Activated CD8-positive, alpha-beta memory T cell treated with anti-CD3 and anti-CD28 coated beads, Interleukin-2, amount 10 ng/mL, durations not matched to agents 7 days and 5 days (primary cell): Measurements from ENCODE around the gene CMAS. TPM values are rescaled to one million over a fixed set of nuclear protein-coding genes. Genes with fewer than 3 reads are reported as not detected.
"Not testable (repeated sequence)": the region's sequence is repeated elsewhere in the genome, so short reads cannot be mapped to it uniquely, and the experiment has no call there.

Experiments
- ATAC-seq: fragments of 150-1000 bp; cut with Tn5 transposase; one replicate; pipeline ENCODE4 v1.10.0; 2021; ENCODE audit warnings: moderate library complexity
- CTCF ChIA-PET: fragments of 350-600 bp; sonication (Branson Sonifier 250); formaldehyde crosslinking; loops from one replicate; lab custom pipeline; 2021; ENCODE audit warnings: antibody characterized with exemption; lab: Charles Lee
- DNase-seq: peaks from one replicate; pipeline ENCODE4 v3.0.0-alpha.2; 2020
- H3K27ac Mint-ChIP-seq: one replicate; pipeline ENCODE4 v1.8.0; 2021; ENCODE audit warnings: mild to moderate bottlenecking, mixed read lengths
- H3K27me3 Mint-ChIP-seq: one replicate; pipeline ENCODE4 v1.8.0; 2021; ENCODE audit warnings: mixed read lengths
- H3K36me3 Mint-ChIP-seq: one replicate; pipeline ENCODE4 v1.8.0; 2021; ENCODE audit warnings: mild to moderate bottlenecking, mixed read lengths
- H3K4me1 Mint-ChIP-seq: one replicate; pipeline ENCODE4 v1.8.0; 2021; ENCODE audit warnings: mixed read lengths
- H3K4me3 Mint-ChIP-seq: one replicate; pipeline ENCODE4 v1.8.0; 2021; ENCODE audit warnings: mild to moderate bottlenecking, moderate library complexity, mixed read lengths
- H3K9me3 Mint-ChIP-seq: one replicate; pipeline ENCODE4 v1.8.0; 2022; ENCODE audit warnings: low read depth, mixed read lengths
- total RNA-seq, 2 experiments: library from RNA; stranded (reverse); gene quantifications; one replicate each; pipeline ENCODE4 v1.2.3, GENCODE V29; 2021

Gene CMAS
- total RNA-seq, 2 experiments from 2014 or later: 39.3 to 41.1 TPM

DNA sequence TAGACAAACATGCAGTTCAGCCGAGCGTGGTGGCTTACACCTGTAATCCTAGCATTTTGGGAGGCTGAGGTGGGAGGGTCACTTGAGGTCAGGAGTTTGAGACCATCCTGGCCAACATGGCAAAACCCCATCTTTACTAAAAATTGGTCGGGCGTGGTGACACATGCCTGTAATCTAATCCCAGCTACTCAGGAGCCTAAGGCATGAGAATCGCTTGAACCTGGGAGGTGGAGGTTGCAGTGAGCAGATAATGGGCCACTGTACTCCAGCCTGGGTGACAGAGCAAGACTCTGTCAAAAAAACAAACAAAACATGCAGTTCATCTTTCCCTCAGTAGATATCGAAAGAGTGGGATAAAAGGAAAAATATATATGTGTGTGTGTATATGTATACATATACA lies 7.0 kb downstream of the CMAS start:
- not testable (repeated sequence) for H3K27ac Mint-ChIP-seq, DNase-seq
- peaks cover 11% of the 10 kb centered on the region for H3K4me1 Mint-ChIP-seq

DNA sequence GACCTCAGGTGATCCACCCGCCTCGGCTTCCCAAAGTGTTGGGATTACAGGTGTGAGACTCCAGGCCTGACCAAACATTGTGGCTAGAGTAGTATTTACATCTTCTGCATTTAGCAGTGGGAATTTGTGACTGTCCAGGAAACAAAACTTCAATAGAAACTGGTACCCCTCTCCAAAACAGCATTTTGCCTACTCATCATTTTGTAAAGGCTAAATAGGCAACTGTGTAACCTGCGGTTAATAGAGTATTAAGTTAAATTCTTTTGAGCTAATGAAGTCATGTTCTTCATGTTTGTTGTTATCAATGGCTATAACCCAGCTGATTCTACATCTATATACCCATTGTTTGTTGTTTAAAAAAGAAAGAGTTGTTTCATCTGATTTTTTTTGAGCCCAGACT lies 8.1 kb downstream of the CMAS start:
- H3K4me3 Mint-ChIP-seq: no peak overlapping the region
- H3K4me1 Mint-ChIP-seq: peaks cover 6% of the 10 kb centered on the region
- no peak overlapping the region for H3K27ac Mint-ChIP-seq
- peaks cover 39% of the 10 kb centered on the region for H3K36me3 Mint-ChIP-seq
- no peaks in the 10 kb centered on the region for H3K27me3 Mint-ChIP-seq
- DNase-seq (no peak), ATAC-seq (no peak)
- CTCF ChIA-PET: interaction anchor here (0.6 to 2.1 kb wide), 2 partner anchors 53 to 281 kb away, joined by 3 to 5 read pairs; no protein-coding TSS in a partner anchor
- H3K9me3 Mint-ChIP-seq: no peaks in the 10 kb centered on the region

More for the DNA sequence above, 7.0 kb downstream of the CMAS start:
- not testable (repeated sequence) for ATAC-seq, H3K9me3 Mint-ChIP-seq, H3K27me3 Mint-ChIP-seq, H3K4me3 Mint-ChIP-seq
- CTCF ChIA-PET: interaction anchor here (2.1 kb wide), 1 partner anchor 282 kb away, joined by 5 read pairs; no protein-coding TSS in a partner anchor
- peaks cover 42% of the 10 kb centered on the region for H3K36me3 Mint-ChIP-seq

DNA sequence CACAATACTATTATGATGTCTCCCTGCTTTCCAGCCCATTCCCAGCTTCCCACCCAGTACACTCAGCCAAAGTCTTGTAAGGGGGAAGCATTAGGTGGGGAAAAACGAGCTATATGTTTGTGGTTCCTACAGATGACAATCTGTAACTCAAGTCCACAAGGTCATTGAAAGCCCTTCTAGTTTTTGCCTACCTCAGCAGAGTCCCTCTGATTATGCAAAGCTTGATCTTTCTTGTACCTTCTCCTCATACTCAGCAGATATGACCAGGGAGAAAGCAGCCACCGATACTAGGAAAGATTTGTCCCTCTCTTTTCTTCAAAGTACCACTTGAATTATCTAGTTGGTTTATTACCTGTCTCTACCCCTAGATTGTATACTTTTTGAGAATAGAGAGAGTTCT lies 10.6 kb downstream of the CMAS start:
- H3K4me3 Mint-ChIP-seq: no peak overlapping the region
- peaks cover 29% of the 10 kb centered on the region for H3K36me3 Mint-ChIP-seq
- peaks cover 2% of the 10 kb centered on the region for H3K4me1 Mint-ChIP-seq
- no peak for ATAC-seq
- H3K9me3 Mint-ChIP-seq: no peaks in the 10 kb centered on the region
- DNase-seq: no peak
- H3K27me3 Mint-ChIP-seq: no peaks in the 10 kb centered on the region
- CTCF ChIA-PET: interaction anchor here (2.9 kb wide), 1 partner anchor 9 kb away, joined by 9 read pairs; no protein-coding TSS in a partner anchor
- H3K27ac Mint-ChIP-seq: no peak overlapping the region

DNA sequence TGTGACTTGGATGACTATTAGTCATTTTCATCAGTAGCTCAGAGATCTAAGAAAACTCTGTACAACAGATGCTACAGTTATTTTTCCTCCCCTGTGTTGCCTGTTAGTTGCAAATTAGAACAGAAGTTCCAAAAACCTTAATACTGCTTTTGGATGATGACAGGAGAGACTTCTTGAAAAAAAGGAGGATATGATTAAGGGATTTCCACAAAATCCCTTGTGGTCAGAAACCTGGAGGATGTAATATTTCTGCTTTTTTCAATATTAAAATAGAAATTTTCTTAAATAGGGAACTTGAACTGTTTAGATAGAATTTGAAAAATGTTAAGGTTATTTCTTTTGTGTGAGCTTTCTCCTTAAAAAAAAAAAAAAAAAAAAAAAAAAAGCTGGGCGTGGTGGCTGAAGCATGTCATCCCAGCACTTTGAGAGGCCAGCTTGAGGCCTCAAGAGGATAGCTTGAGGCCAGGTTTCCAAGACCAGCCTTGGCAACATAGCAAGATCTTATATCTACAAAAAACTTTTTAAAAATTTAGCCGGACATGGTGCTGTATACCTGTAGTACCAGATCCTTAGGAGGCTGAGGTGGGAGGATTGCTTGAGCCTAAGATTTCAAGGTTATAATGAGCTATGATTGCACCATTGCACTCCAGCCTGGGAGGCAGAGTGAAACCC lies 14.1 kb downstream of the CMAS start:
- DNase-seq (no peak), ATAC-seq (no peak)
- no peaks in the 10 kb centered on the region for H3K4me1 Mint-ChIP-seq
- no peaks in the 10 kb centered on the region for H3K9me3 Mint-ChIP-seq
- no peak overlapping the region for H3K27ac Mint-ChIP-seq
- CTCF ChIA-PET: interaction anchor here (1.0 to 1.4 kb wide), 2 partner anchors 14 to 50 kb away, joined by 3 read pairs; no protein-coding TSS in a partner anchor
- no peaks in the 10 kb centered on the region for H3K27me3 Mint-ChIP-seq
- no peak overlapping the region for H3K4me3 Mint-ChIP-seq
- peaks cover 39% of the 10 kb centered on the region for H3K36me3 Mint-ChIP-seq

DNA sequence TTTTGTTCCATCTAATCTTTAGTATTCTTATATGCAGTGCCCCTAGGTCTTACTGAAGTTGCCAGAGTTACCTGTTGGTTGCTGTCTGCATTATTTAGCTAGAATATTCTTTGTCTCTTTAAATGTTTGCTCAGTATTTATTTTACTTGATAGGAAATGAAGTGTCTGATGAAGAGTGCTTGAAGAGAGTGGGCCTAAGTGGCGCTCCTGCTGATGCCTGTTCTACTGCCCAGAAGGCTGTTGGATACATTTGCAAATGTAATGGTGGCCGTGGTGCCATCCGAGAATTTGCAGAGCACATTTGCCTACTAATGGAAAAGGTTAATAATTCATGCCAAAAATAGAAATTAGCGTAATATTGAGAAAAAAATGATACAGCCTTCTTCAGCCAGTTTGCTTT lies 18.9 kb downstream of the CMAS start:
- H3K27ac Mint-ChIP-seq: no peak overlapping the region
- H3K27me3 Mint-ChIP-seq: no peaks in the 10 kb centered on the region
- ATAC-seq: no peak
- DNase-seq: no peak
- CTCF ChIA-PET: interaction anchor here (0.6 kb wide), 1 partner anchor 367 kb away, joined by 4 read pairs; no protein-coding TSS in a partner anchor
- no peak overlapping the region for H3K4me3 Mint-ChIP-seq
- no peaks in the 10 kb centered on the region for H3K9me3 Mint-ChIP-seq
- H3K4me1 Mint-ChIP-seq: no peaks in the 10 kb centered on the region
- H3K36me3 Mint-ChIP-seq: peaks cover 30% of the 10 kb centered on the region

DNA sequence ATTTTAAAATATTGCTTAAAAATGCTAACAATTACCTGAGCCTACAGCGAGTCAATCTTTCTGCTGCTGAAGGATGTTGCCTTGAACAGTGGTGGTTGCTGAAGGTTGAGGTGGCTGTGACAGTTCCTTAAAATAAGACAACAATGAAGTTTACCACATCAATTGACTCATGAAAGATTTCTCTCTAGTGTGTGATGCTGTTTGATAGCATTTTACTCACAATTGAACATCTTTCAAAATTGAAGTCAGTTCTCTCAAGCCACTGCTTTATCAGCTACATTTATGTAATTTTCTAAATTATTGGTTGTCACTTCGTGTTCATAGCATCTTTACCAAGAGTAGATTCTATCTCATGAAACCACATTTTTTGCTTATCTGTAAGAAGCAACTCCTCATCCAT lies 20.3 kb downstream of the CMAS start:
- peaks cover 26% of the 10 kb centered on the region for H3K36me3 Mint-ChIP-seq
- no peaks in the 10 kb centered on the region for H3K4me1 Mint-ChIP-seq
- H3K27ac Mint-ChIP-seq: no peak overlapping the region
- H3K27me3 Mint-ChIP-seq: no peaks in the 10 kb centered on the region
- CTCF ChIA-PET: no interaction called here
- ATAC-seq: no peak
- H3K9me3 Mint-ChIP-seq: no peaks in the 10 kb centered on the region
- no peak overlapping the region for H3K4me3 Mint-ChIP-seq
- DNase-seq: no peak

DNA sequence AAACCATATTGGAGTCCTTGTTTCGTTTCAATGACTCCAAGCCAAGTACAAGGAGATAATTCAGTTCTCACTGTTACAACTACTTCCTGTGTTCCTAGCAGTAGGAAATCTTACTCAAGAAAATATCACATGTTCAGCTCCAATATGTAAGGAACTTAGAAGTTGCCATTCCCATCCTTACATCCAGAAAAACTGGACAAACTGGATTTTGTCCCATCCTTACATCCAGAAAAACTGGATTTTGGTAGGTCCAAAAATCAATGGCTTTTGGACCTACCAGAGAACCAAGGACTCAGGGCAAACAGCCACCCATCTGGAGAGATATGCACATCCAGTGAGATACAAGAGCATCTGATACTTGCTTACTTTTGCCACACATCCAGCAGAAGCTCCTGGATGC lies 23.8 kb downstream of the CMAS start:
- Mint-ChIP-seq H3K27me3 (no peaks in the 10 kb centered on the region), H3K9me3 (no peaks in the 10 kb centered on the region), H3K27ac (no peak overlapping the region), H3K4me3 (no peak overlapping the region), H3K4me1 (no peaks in the 10 kb centered on the region), H3K36me3 (peaks cover 16% of the 10 kb centered on the region)
- CTCF ChIA-PET: no interaction called here
- no peak for ATAC-seq
- no peak for DNase-seq

DNA sequence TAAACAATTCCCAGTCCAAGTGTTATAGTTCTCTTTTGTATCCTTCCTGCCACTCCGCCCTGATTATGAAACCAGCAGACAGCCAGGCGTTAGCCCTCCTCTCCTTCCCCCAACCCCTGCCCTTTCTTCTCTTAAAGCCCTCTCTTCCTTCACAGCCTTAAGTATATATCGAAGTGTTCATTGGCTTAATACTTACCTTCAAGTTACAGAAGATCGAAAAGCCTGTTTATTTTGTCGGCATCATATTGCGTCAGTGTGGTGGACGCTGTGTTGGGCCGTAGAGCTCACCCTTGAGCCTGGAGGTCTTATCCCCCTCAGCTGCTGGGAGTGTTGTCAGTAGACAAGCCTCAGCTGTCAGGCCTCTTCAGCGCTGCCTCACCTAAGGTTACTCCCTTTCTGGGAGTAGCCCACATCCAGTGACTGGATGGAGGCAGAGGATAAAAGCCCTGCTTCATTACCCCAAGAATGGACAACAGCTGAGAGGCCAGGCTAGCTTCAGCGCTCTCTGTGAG lies 36.2 kb downstream of the CMAS start:
- Mint-ChIP-seq H3K4me3 (no peak overlapping the region), H3K27me3 (no peaks in the 10 kb centered on the region), H3K9me3 (no peaks in the 10 kb centered on the region), H3K27ac (no peak overlapping the region), H3K4me1 (no peaks in the 10 kb centered on the region), H3K36me3 (no peaks in the 10 kb centered on the region)
- ATAC-seq (no peak), DNase-seq (no peak)
- CTCF ChIA-PET: interaction anchor here (0.6 to 2.0 kb wide), 8 partner anchors 18 to 408 kb away, joined by 3 to 9 read pairs (median 5); no protein-coding TSS in a partner anchor

DNA sequence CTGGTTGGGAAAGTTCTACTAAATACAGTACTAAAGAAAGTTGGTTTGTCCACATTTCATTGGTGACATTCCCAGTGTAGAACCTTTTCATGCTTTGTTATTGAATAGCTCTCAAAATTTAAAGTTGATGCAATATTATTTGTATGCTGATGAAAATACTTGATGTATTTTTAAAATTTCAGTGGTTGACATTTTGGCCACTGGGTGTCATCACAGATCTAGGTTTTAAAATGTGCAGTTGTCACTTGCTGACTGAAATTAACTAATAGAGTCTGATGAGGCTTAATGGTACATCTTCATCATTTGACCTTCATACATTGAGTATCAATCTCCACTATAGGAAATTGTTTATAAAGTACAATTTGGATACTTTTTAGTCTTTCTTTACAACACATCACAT lies 37.1 kb downstream of the CMAS start:
- CTCF ChIA-PET: interaction anchor here (0.6 to 2.0 kb wide), 7 partner anchors 19 to 385 kb away, joined by 3 to 9 read pairs (median 7); no protein-coding TSS in a partner anchor
- DNase-seq (no peak), ATAC-seq (no peak)
- no peaks in the 10 kb centered on the region for H3K4me1 Mint-ChIP-seq
- H3K36me3 Mint-ChIP-seq: no peaks in the 10 kb centered on the region
- no peaks in the 10 kb centered on the region for H3K9me3 Mint-ChIP-seq
- no peak overlapping the region for H3K4me3 Mint-ChIP-seq
- no peaks in the 10 kb centered on the region for H3K27me3 Mint-ChIP-seq
- no peak overlapping the region for H3K27ac Mint-ChIP-seq

DNA sequence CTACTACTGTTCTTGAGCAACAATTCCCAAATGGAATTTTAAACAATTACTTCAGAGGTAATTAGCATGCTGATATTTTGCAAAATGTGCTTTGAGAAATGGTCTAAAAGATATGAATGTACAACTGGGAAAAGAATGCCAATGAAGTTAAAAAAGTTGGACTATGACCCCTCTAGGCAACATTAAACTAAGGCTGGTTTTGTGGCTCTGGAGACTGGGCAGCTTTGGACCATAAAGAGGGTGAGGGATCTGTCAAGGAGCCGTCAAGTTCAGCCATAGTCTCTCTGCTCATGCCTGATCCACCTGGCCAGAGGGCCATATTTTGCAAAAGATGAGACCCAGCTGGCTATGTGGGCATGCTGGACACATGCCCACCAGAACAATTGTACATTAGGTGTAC lies 38.8 kb downstream of the CMAS start:
- CTCF ChIA-PET: no interaction called here

DNA sequence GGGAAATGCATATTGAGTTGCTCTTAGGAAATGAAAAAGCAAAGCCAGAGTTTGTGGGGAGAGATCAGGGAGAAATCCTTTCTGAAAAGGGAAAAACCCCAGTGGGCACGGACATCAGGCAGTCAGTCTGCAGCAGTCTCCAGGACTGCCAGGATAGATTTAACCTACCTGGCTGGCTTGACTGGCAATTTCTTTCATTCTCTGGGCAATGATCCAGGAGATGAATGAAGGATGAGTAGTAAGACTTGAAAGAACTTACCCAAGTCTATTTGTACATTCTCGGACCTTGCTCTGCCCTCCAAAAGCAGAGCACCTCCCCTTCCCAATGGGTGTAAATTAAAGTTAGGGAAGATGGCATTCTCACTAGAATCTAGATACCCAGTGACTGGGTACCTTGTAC lies 42.9 kb downstream of the CMAS start:
- no peak for ATAC-seq
- Mint-ChIP-seq H3K9me3 (no peaks in the 10 kb centered on the region), H3K27ac (no peak overlapping the region)

More for the DNA sequence above, 38.8 kb downstream of the CMAS start:
- no peaks in the 10 kb centered on the region for H3K9me3 Mint-ChIP-seq
- ATAC-seq: no peak
- H3K4me1 Mint-ChIP-seq: no peaks in the 10 kb centered on the region
- no peak overlapping the region for H3K27ac Mint-ChIP-seq
- H3K27me3 Mint-ChIP-seq: no peaks in the 10 kb centered on the region
- no peaks in the 10 kb centered on the region for H3K36me3 Mint-ChIP-seq
- H3K4me3 Mint-ChIP-seq: no peak overlapping the region
- no peak for DNase-seq

DNA sequence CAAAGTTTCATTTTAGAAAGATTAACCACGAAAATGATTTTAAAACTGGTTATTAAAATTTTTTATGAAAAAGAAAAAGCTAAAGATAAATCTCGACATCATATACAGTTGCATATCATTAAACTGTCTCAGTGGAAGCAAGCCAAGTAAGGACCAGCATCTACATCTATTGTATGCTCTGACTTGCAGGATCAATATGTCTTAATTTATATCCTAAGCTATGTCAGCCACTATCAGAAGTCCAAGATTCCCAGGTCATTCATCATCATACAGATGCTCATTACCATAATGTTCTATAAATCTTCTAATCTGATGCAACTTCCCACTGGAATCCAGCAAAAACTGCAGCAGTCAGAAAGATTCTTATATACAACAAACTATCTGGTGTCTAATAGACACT lies 43.5 kb downstream of the CMAS start:
- H3K27me3 Mint-ChIP-seq: no peaks in the 10 kb centered on the region
- no peaks in the 10 kb centered on the region for H3K9me3 Mint-ChIP-seq
- no peak for DNase-seq
- no peaks in the 10 kb centered on the region for H3K4me1 Mint-ChIP-seq
- no peak overlapping the region for H3K27ac Mint-ChIP-seq
- CTCF ChIA-PET: no interaction called here
- no peaks in the 10 kb centered on the region for H3K36me3 Mint-ChIP-seq
- no peak overlapping the region for H3K4me3 Mint-ChIP-seq
- ATAC-seq: no peak

More for the DNA sequence above, 42.9 kb downstream of the CMAS start:
- Mint-ChIP-seq H3K27me3 (no peaks in the 10 kb centered on the region), H3K4me1 (no peaks in the 10 kb centered on the region), H3K36me3 (no peaks in the 10 kb centered on the region), H3K4me3 (no peak overlapping the region)
- CTCF ChIA-PET: interaction anchor here (0.6 kb wide), 1 partner anchor 26 kb away, joined by 3 read pairs; no protein-coding TSS in a partner anchor
- DNase-seq: no peak

DNA sequence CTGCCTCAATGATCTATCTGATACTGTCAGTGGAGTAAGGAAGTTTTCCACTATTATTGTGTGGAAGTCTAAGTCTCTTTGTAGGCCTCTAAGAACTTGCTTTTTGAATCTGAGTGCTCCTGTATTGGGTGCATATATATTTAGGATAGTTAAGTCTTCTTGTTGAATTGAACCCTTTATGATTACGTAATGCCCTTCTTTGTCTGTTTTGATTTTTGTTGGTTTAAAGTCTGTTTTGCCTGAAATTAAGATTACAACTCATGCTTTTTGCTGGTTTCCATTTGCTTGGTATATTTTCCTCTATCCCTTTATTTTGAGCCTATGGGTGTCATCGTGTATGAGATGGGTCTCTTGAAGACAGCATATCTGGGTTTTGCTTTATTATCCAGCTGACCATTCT lies 53.0 kb downstream of the CMAS start:
- peaks cover 10% of the 10 kb centered on the region for H3K27me3 Mint-ChIP-seq
- CTCF ChIA-PET: interaction anchor here (0.9 to 1.5 kb wide), 2 partner anchors 20 to 344 kb away, joined by 4 to 6 read pairs; no protein-coding TSS in a partner anchor
- not testable (repeated sequence) for DNase-seq, H3K9me3 Mint-ChIP-seq, ATAC-seq, H3K27ac Mint-ChIP-seq, H3K36me3 Mint-ChIP-seq, H3K4me3 Mint-ChIP-seq
- H3K4me1 Mint-ChIP-seq: peaks cover 13% of the 10 kb centered on the region
